ENCODE measurements around the gene PAPPA.

GRCh38 chr9:116282597-116282996 lies 129.0 kb downstream of the PAPPA start:
- TF ChIP-seq TAF1 (IDR thresholded peaks at IDR 0.05; ENCODE audit: borderline replicate concordance, low read depth, low read length) (no peak), CTCF (IDR thresholded peaks at IDR 0.05) (no peak), EP300 (IDR thresholded peaks at IDR 0.05; ENCODE audit: borderline replicate concordance in 1 of 2, low read depth in 1 of 2, low read length in 1 of 2) (no peak), SIN3A (IDR thresholded peaks at IDR 0.05; ENCODE audit: borderline replicate concordance, low read depth, low read length) (no peak), RCOR1 (IDR thresholded peaks at IDR 0.05; ENCODE audit: low read length) (no peak), POLR2AphosphoS5 (IDR thresholded peaks at IDR 0.05; ENCODE audit: low read depth, low read length) (no peak), TCF12 (IDR thresholded peaks at IDR 0.05) (no peak), GABPA (IDR thresholded peaks at IDR 0.05; ENCODE audit: low read depth) (no peak), RAD21 (IDR thresholded peaks at IDR 0.05; ENCODE audit: low read length) (no peak), EZH2phosphoT487 (IDR thresholded peaks at IDR 0.05; ENCODE audit: borderline replicate concordance, low read depth) (no peak), SMC3 (IDR thresholded peaks at IDR 0.05; ENCODE audit: low read depth, low read length) (no peak), REST (IDR thresholded peaks at IDR 0.05; ENCODE audit: low read depth, low read length) (no peak), FOXJ3 (CRISPR knock-in tag; IDR thresholded peaks at IDR 0.05) (no peak), ZBTB33 (IDR thresholded peaks at IDR 0.05; ENCODE audit: borderline replicate concordance, low read depth) (no peak)
